HEK293 (cell line): Measurements from ENCODE around the gene SDC1.

Source experiments
- CTCF ChIA-PET: fragments of 350-600 bp; formaldehyde crosslinking; extraction: SDS; loops from one replicate; lab custom pipeline; 2021; ENCODE audit warnings: antibody characterized with exemption; lab: Yijun Ruan, JAX
- POLR2A ChIA-PET: fragments of 300-600 bp; formaldehyde crosslinking; extraction: SDS; loops from one replicate; lab custom pipeline; 2020; ENCODE audit warnings: antibody characterized with exemption, inconsistent platforms; lab: Yijun Ruan, JAX
- H3K27ac ChIP-seq: fragments of 200-500 bp; sonication (Bioruptor generic); 2 replicates; pipeline ENCODE4 v1.5.1; 2014; ENCODE audit warnings: low read depth, low read length, control low read depth, inconsistent platforms; ENCODE audit errors: extremely low read depth
- H3K36me3 ChIP-seq, 2 experiments: fragments of 200-500 bp in 1 of 2; sonication (Bioruptor generic) in 1 of 2; 1 replicate in 1 of 2; 2 replicates in 1 of 2; pipeline ENCODE4 v1.5.1; 2014 to 2017; ENCODE audit warnings: inconsistent platforms in 2 of 2, low read length in 2 of 2; ENCODE audit not compliant: control insufficient read depth in 2 of 2, insufficient read depth in 1 of 2
- H3K4me1 ChIP-seq: fragments of 200-500 bp; sonication (Bioruptor generic); 2 replicates; pipeline ENCODE4 v1.5.1; 2014; ENCODE audit warnings: mild to moderate bottlenecking, low read length, inconsistent platforms; ENCODE audit not compliant: control insufficient read depth, insufficient read depth
- H3K4me3 ChIP-seq: 2 replicates; pipeline ENCODE4 v1.5.1; 2011; ENCODE audit warnings: low read depth, mild to moderate bottlenecking, control low read depth, low read length, moderate library complexity
- H3K9me3 ChIP-seq: fragments of 200-500 bp; sonication (Bioruptor generic); 2 replicates; pipeline ENCODE4 v1.5.1; 2014; ENCODE audit warnings: low read depth, low read length, inconsistent platforms; ENCODE audit not compliant: control insufficient read depth, insufficient read depth
- BCL6B ChIP-seq: fragments of 450-650 bp; formaldehyde crosslinking; IDR thresholded peaks from 2 replicates; pipeline ENCODE4 v1.5.1; 2017; ENCODE audit warnings: missing biosample characterization, missing genetic modification characterization
- HIC1 ChIP-seq: fragments of 450-650 bp; formaldehyde crosslinking; IDR thresholded peaks from 2 replicates; pipeline ENCODE4 v1.5.1; 2016; ENCODE audit warnings: missing biosample characterization, missing genetic modification characterization
- KLF17 ChIP-seq: fragments of 450-650 bp; formaldehyde crosslinking; IDR thresholded peaks from 2 replicates; pipeline ENCODE4 v1.5.1; 2016; ENCODE audit warnings: missing biosample characterization, missing genetic modification characterization
- PRDM1 ChIP-seq: fragments of 450-650 bp; formaldehyde crosslinking; IDR thresholded peaks from 2 replicates; pipeline ENCODE4; 2016; ENCODE audit warnings: missing biosample characterization, missing genetic modification characterization
- ZBTB26 ChIP-seq: fragments of 450-650 bp; formaldehyde crosslinking; optimal IDR thresholded peaks from 2 replicates; pipeline ENCODE3; 2016; ENCODE audit warnings: missing biosample characterization, mild to moderate bottlenecking, missing genetic modification characterization
- ZBTB49 ChIP-seq: fragments of 450-650 bp; formaldehyde crosslinking; IDR thresholded peaks from 2 replicates; pipeline ENCODE4 v1.5.1; 2016; ENCODE audit warnings: missing biosample characterization, missing genetic modification characterization, low read depth
- ZFP3 ChIP-seq: fragments of 450-650 bp; formaldehyde crosslinking; IDR thresholded peaks from 2 replicates; pipeline ENCODE4 v1.5.1; 2016; ENCODE audit warnings: low read depth, missing biosample characterization, missing genetic modification characterization
- ZFP69B ChIP-seq: fragments of 450-650 bp; formaldehyde crosslinking; IDR thresholded peaks from 2 replicates; pipeline ENCODE4 v1.5.1; 2016; ENCODE audit warnings: missing biosample characterization, missing genetic modification characterization
- ZNF155 ChIP-seq: fragments of 450-650 bp; formaldehyde crosslinking; IDR thresholded peaks from 2 replicates; pipeline ENCODE4 v1.5.1; 2016; ENCODE audit warnings: missing biosample characterization, missing genetic modification characterization
- ZNF354C ChIP-seq: fragments of 450-650 bp; formaldehyde crosslinking; IDR thresholded peaks from 2 replicates; pipeline ENCODE4 v1.5.1; 2016; ENCODE audit warnings: missing biosample characterization, missing genetic modification characterization, low read depth, borderline replicate concordance
- ZNF366 ChIP-seq: fragments of 450-650 bp; formaldehyde crosslinking; conservative IDR thresholded peaks from 2 replicates; pipeline ENCODE4 v1.5.1; 2016; ENCODE audit warnings: missing biosample characterization, missing genetic modification characterization
- ZNF529 ChIP-seq: fragments of 450-650 bp; formaldehyde crosslinking; IDR thresholded peaks from 2 replicates; pipeline ENCODE4 v1.5.1; 2017; ENCODE audit warnings: missing genetic modification characterization, missing biosample characterization; ENCODE audit not compliant: insufficient replicate concordance
- ZNF623 ChIP-seq: fragments of 450-650 bp; formaldehyde crosslinking; IDR thresholded peaks from 2 replicates; pipeline ENCODE4 v1.5.1; 2016; ENCODE audit warnings: missing biosample characterization, missing genetic modification characterization
- ZNF645 ChIP-seq: fragments of 450-650 bp; formaldehyde crosslinking; IDR thresholded peaks from 2 replicates; pipeline ENCODE4; 2016; ENCODE audit warnings: missing biosample characterization, missing genetic modification characterization
- ZNF768 ChIP-seq: fragments of 450-650 bp; formaldehyde crosslinking; IDR thresholded peaks from 2 replicates; pipeline ENCODE4 v1.5.1; 2018; ENCODE audit warnings: missing biosample characterization, mild to moderate bottlenecking, missing genetic modification characterization
- ZNF792 ChIP-seq: fragments of 450-650 bp; formaldehyde crosslinking; IDR thresholded peaks from 2 replicates; pipeline ENCODE4 v1.5.1; 2016; ENCODE audit warnings: missing biosample characterization, missing genetic modification characterization

Gene SDC1

GRCh38 chr2:20159411-20160070 is 65.4 kb downstream of the SDC1 start:
- POLR2A ChIA-PET: no interaction called here
- Histone ChIP-seq H3K27ac (no peak overlapping the region), H3K36me3 (no peaks in the 10 kb centered on the region), H3K9me3 (no peaks in the 10 kb centered on the region), H3K4me1 (peaks cover 2% of the 10 kb centered on the region; the same call in 1 of the 2 replicates), H3K4me3 (no peak overlapping the region)
- CTCF ChIA-PET: no interaction called here
- TF ChIP-seq ZNF623 (tag by site-specific recombination): no peak
- no peak for TF ChIP-seq ZNF354C
- TF ChIP-seq HIC1 (tag by site-specific recombination): no peak
- no peak for TF ChIP-seq ZNF529 (tag by site-specific recombination)
- no peak for TF ChIP-seq KLF17 (tag by site-specific recombination)
- TF ChIP-seq ZNF645 (tag by site-specific recombination): no peak
- no peak for TF ChIP-seq ZNF366 (tag by site-specific recombination)
- no peak for TF ChIP-seq ZFP3 (tag by site-specific recombination)
- no peak for TF ChIP-seq ZBTB49 (tag by site-specific recombination)
- no peak for TF ChIP-seq PRDM1 (tag by site-specific recombination)
- TF ChIP-seq ZBTB26 (tag by site-specific recombination): no peak
- no peak for TF ChIP-seq ZNF768 (tag by site-specific recombination)
- TF ChIP-seq BCL6B (tag by site-specific recombination): no peak
- no peak for TF ChIP-seq ZNF155 (tag by site-specific recombination)
- TF ChIP-seq ZFP69B (tag by site-specific recombination): no peak
- no peak for TF ChIP-seq ZNF792
